IMR-90 (cell line): ENCODE data around the gene STPG4.

ENCODE experiments used
- BHLHE40 ChIP-seq: fragments of 150-350 bp; IDR thresholded peaks from 2 replicates; pipeline ENCODE4 v1.6.1; 2016; ENCODE audit warnings: mild to moderate bottlenecking, low read depth, low read length
- CTCF ChIP-seq: conservative IDR thresholded peaks from 2 replicates; pipeline ENCODE4 v1.5.1; 2012; ENCODE audit warnings: mild to moderate bottlenecking, low read depth, low read length, improper control_type of control experiment
- POLR2A ChIP-seq: IDR thresholded peaks from 2 replicates; pipeline ENCODE4 v1.6.1; 2012; ENCODE audit warnings: mild to moderate bottlenecking, low read depth, low read length
- RFX5 ChIP-seq: IDR thresholded peaks from 2 replicates; pipeline ENCODE4 v1.8.0; 2012; ENCODE audit warnings: low read depth, mild to moderate bottlenecking, low read length, moderate library complexity
- SMC3 ChIP-seq: fragments of 150-350 bp; IDR thresholded peaks from 2 replicates; pipeline ENCODE4 v1.6.1; 2016; ENCODE audit warnings: low read depth, mild to moderate bottlenecking, antibody characterized with exemption, low read length, moderate library complexity

GRCh38 chr2:47165001-47165555 lies 10.0 kb upstream of the STPG4 start:
- TF ChIP-seq POLR2A (no peak), SMC3 (no peak), CTCF (no peak), BHLHE40 (no peak), RFX5 (no peak)
